WTC11 (cell line): Measurements from ENCODE around the gene POM121L2.

ENCODE experiments used
- ATF3 ChIP-seq: sonication (generic); formaldehyde crosslinking; conservative IDR thresholded peaks from 2 replicates; pipeline ENCODE4 v1.8.1; 2022; ENCODE audit warnings: mild to moderate bottlenecking, missing genetic modification reagents
- CREB1 ChIP-seq: sonication (generic); formaldehyde crosslinking; IDR thresholded peaks from 2 replicates; pipeline ENCODE4 v1.8.0; 2023; ENCODE audit warnings: mild to moderate bottlenecking, missing genetic modification reagents
- NFATC4 ChIP-seq: fragments of 250-450 bp; sonication (Bioruptor Pico); IDR thresholded peaks from 2 replicates; pipeline ENCODE4 v1.9.0; 2021; ENCODE audit warnings: mild to moderate bottlenecking
- SP1 ChIP-seq: sonication (generic); formaldehyde crosslinking; conservative IDR thresholded peaks from 2 replicates; pipeline ENCODE4 v1.8.1; 2022; ENCODE audit warnings: missing genetic modification reagents
- TP53 ChIP-seq: sonication (generic); formaldehyde crosslinking; IDR thresholded peaks from 2 replicates; pipeline ENCODE4 v1.8.1; 2023; ENCODE audit warnings: mild to moderate bottlenecking, missing genetic modification reagents
- ZNF121 ChIP-seq: sonication (generic); formaldehyde crosslinking; IDR thresholded peaks from 2 replicates; pipeline ENCODE4 v1.8.0; 2023; ENCODE audit warnings: missing genetic modification reagents
- ZNF138 ChIP-seq: sonication (generic); formaldehyde crosslinking; conservative IDR thresholded peaks from 2 replicates; pipeline ENCODE4 v1.8.1; 2022; ENCODE audit warnings: mild to moderate bottlenecking, moderate library complexity, missing genetic modification reagents
- ZNF512 ChIP-seq: sonication (generic); formaldehyde crosslinking; IDR thresholded peaks from 2 replicates; pipeline ENCODE4 v1.8.1; 2022; ENCODE audit warnings: missing genetic modification reagents, borderline replicate concordance
- TF ChIP-seq, protein P1 (sequence below): fragments of 200-600 bp; IDR thresholded peaks from 2 replicates; pipeline ENCODE4 v1.8.0; 2022; ENCODE audit warnings: antibody characterized with exemption
- TF ChIP-seq, protein P2 (sequence below): sonication (generic); formaldehyde crosslinking; IDR thresholded peaks from 2 replicates; pipeline ENCODE4 v1.8.0; 2022; ENCODE audit warnings: mild to moderate bottlenecking, missing genetic modification reagents
- TF ChIP-seq, protein P3 (sequence below): sonication (generic); formaldehyde crosslinking; IDR thresholded peaks from 2 replicates; pipeline ENCODE4 v1.8.0; 2022; ENCODE audit warnings: missing genetic modification reagents

GRCh38 chr6:27290065-27290849 lies 21.8 kb downstream of the POM121L2 start:
- TF ChIP-seq, protein P1, sequence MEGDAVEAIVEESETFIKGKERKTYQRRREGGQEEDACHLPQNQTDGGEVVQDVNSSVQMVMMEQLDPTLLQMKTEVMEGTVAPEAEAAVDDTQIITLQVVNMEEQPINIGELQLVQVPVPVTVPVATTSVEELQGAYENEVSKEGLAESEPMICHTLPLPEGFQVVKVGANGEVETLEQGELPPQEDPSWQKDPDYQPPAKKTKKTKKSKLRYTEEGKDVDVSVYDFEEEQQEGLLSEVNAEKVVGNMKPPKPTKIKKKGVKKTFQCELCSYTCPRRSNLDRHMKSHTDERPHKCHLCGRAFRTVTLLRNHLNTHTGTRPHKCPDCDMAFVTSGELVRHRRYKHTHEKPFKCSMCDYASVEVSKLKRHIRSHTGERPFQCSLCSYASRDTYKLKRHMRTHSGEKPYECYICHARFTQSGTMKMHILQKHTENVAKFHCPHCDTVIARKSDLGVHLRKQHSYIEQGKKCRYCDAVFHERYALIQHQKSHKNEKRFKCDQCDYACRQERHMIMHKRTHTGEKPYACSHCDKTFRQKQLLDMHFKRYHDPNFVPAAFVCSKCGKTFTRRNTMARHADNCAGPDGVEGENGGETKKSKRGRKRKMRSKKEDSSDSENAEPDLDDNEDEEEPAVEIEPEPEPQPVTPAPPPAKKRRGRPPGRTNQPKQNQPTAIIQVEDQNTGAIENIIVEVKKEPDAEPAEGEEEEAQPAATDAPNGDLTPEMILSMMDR = no peak
- TF ChIP-seq ZNF138 (no peak), SP1 (CRISPR knock-in tag) (0 out of 2 replicates have a peak, but pooled peaks have one; percentile 26), ZNF512 (no peak), ATF3 (CRISPR knock-in tag) (no peak), ZNF121 (CRISPR knock-in tag) (no peak), TP53 (CRISPR knock-in tag) (no peak), NFATC4 (CRISPR knock-in tag) (no peak), CREB1 (no peak)
- TF ChIP-seq, protein P2, sequence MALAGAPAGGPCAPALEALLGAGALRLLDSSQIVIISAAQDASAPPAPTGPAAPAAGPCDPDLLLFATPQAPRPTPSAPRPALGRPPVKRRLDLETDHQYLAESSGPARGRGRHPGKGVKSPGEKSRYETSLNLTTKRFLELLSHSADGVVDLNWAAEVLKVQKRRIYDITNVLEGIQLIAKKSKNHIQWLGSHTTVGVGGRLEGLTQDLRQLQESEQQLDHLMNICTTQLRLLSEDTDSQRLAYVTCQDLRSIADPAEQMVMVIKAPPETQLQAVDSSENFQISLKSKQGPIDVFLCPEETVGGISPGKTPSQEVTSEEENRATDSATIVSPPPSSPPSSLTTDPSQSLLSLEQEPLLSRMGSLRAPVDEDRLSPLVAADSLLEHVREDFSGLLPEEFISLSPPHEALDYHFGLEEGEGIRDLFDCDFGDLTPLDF (CRISPR knock-in tag) = no peak
- TF ChIP-seq, protein P3, sequence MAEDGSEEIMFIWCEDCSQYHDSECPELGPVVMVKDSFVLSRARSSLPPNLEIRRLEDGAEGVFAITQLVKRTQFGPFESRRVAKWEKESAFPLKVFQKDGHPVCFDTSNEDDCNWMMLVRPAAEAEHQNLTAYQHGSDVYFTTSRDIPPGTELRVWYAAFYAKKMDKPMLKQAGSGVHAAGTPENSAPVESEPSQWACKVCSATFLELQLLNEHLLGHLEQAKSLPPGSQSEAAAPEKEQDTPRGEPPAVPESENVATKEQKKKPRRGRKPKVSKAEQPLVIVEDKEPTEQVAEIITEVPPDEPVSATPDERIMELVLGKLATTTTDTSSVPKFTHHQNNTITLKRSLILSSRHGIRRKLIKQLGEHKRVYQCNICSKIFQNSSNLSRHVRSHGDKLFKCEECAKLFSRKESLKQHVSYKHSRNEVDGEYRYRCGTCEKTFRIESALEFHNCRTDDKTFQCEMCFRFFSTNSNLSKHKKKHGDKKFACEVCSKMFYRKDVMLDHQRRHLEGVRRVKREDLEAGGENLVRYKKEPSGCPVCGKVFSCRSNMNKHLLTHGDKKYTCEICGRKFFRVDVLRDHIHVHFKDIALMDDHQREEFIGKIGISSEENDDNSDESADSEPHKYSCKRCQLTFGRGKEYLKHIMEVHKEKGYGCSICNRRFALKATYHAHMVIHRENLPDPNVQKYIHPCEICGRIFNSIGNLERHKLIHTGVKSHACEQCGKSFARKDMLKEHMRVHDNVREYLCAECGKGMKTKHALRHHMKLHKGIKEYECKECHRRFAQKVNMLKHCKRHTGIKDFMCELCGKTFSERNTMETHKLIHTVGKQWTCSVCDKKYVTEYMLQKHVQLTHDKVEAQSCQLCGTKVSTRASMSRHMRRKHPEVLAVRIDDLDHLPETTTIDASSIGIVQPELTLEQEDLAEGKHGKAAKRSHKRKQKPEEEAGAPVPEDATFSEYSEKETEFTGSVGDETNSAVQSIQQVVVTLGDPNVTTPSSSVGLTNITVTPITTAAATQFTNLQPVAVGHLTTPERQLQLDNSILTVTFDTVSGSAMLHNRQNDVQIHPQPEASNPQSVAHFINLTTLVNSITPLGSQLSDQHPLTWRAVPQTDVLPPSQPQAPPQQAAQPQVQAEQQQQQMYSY (CRISPR knock-in tag) = no peak
